Activated CD4-positive, alpha-beta T cell treated with anti-CD3 and anti-CD28 coated beads, Interleukin-2, amount 50 U/mL, for 4 hours (primary cell): ENCODE data around the gene CDK13.
"Not testable (repeated sequence)": the region's sequence is repeated elsewhere in the genome, so short reads cannot be mapped to it uniquely, and the experiment has no call there.

Experiments used
- DNase-seq, 2 experiments: peaks; one replicate each; pipeline ENCODE4 v3.0.0-alpha.2; 2020

The CDK13 gene

DNA sequence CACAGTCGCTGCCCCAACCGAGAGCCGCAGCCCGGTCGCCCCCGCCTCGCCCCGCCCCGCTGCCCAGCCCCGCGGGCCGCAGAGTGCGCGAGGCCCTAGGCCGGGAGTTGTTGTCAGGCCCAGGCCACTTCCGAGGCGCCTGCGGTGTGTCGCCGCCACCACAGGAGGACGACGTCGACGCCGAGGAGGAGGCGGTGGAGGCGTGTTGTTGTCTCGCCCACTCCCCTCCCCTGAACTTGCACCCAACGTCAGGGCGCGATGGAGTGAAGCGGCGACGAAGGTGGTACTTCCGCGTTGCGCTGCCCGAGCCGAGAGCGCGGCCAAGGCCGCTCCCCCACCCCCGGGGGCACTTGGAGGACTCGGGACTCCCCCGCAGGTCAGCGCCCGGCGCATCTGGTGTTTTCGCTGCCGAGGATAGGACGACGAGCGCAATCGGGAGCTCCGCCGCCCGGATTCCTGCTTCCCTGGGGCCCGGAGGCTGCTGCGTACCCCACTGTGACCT lies at the start of gene CDK13:
Gene CDK13, plus strand, starts transcription at position 286 of the 502 bp plus-strand sequence. CDS start 386 bp downstream, outside the sequence.
- peak; percentile 82 to 88 for DNase-seq

- no peak for DNase-seq
These were observed 46.0 kb upstream of the CDK13 start for GRCh38 chr7:39904077-39904486.

DNA sequence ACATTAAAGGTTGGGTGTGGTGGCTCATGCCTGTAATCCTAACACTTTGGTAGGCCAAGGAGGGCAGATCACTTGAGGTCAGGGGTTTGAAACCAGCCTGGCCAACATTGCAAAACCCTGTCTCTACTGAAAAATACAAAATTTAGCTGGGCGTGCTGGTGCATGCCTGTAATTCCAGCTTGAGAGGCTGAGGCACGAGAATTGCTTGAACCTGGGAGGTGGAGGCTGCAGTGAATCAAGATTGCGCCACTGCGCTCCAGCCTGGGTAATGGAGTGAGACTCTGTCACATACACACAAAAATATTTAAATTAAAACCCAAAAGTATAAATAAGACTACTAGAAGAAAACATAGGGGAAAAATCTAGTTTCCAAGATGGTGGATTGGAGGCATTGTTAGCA lies 41.9 kb upstream of the CDK13 start:
- DNase-seq = no peak

DNA sequence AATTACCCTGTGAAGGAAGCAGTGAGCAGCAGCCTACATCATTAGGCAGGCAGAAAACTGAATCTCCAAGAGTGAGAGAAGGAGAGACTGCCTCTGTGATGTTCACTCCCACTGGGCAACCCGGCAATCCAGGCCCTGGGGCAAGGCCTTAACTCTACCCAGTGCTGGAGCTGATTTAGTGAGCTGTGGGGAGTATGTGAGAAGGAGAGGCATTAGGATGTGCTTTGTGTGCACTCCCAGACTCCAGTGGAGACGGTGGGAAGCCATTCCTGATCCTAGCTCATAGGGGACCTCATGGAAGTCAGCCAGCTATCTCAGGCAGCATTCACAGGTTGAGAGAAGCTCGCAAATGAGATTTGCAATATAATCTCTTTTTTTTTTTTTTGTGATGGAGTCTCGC lies 41.1 kb upstream of the CDK13 start:
- DNase-seq = no peak

DNA sequence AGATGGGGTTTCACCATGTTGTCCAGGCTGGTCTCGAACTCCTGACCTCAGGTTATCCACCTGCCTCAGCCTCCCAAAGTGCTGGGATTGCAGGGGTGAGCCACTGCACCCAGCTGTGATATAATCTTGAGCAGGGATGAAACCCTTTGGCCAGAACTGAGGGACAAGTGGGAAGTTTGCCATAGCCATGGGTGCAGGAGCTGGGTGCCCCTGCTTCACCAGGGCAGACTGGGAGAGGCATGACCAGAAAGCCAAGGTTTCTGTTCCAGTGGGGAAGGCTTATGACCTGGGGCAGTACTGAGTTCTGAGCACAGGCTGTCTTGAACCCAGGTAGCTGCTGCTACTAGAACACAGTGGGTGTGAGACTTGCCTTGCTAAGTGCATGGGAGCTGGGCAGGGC lies 40.5 kb upstream of the CDK13 start:
- no peak for DNase-seq

- DNase-seq = no peak
These were observed 39.8 kb upstream of the CDK13 start for GRCh38 chr7:39910108-39910869.

DNA sequence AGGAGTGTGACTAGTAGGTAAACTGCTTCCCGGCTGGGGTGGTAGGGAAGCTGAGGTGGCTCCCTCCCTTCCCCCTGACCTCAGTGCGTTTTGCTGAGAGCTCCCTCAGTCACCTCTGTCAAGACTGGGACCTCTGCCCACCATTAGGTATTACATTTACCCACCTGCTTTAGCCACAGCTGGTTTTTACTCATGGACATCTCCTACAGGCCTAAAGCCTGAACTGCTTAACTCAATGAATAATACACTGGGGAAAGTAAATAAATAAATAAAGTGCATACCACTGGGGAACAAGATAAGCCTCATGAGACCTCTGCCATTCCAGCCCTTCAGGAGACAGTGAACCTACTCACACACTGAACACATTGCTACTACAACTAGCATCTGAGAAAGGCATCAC lies 38.9 kb upstream of the CDK13 start:
- no peak for DNase-seq

DNA sequence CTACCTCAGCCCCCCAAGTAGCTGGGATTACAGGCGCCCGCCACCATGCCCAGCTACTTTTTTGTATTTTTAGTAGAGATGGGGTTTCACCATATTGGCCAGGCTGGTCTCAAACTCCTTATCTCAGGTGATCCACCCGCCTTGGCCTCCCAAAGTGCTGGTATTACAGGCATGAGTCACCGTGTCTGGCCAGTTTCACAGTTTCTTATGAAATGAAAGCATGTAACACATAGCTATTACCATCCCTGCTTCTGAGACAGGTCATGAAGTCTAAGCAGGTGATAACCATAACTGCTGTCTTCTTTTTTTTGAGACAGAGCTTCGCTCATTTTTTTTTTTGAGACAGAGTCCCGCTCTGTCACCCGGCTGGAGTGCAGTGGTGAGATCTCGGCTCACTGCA lies 34.2 kb upstream of the CDK13 start:
- not testable (repeated sequence) for DNase-seq

- DNase-seq = no peak
These were observed 30.4 kb upstream of the CDK13 start for GRCh38 chr7:39919646-39920045.

- DNase-seq = no peak
These were observed 28.4 kb upstream of the CDK13 start for GRCh38 chr7:39921506-39922175.

DNA sequence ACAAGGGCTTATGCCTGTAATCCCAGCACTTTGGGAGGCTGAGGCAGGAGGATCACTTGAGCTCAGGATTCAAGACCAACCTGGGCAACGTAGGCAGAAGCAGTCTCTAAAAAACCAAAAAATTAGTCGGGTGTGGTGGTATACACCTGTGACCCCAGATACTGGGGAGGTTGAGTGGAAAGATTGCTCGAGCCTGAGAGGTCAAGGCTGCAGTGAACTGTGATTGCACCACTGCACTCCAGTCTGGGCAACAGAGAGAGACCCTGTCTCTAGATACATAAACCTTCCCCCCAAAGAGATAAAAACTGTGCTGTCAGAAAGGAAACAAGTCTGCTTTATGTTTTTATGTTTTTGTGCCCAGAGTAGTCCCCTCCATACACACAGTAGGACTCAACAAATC lies 27.5 kb upstream of the CDK13 start:
- DNase-seq = no peak

DNA sequence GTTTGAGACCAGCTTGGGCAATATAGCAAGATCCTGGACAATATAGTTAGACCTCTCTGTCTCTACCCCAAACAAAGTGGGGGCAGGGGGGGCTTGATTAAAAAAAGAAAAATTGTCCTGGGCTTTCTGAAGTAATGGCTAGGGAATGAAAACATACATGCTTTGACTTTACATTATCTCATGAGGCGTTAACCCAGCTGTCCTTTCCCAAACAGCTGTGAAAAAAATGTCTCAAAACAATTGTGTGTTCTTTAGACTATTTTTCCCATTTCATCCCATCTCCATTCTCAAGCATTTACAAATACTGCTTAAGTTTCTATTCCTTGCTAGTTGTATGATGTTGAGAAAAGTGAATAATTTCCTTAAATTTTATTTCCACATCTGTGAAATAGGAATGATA lies 27.0 kb upstream of the CDK13 start:
- no peak for DNase-seq

- DNase-seq = no peak
These were observed 25.9 kb upstream of the CDK13 start for GRCh38 chr7:39924122-39924521.

DNA sequence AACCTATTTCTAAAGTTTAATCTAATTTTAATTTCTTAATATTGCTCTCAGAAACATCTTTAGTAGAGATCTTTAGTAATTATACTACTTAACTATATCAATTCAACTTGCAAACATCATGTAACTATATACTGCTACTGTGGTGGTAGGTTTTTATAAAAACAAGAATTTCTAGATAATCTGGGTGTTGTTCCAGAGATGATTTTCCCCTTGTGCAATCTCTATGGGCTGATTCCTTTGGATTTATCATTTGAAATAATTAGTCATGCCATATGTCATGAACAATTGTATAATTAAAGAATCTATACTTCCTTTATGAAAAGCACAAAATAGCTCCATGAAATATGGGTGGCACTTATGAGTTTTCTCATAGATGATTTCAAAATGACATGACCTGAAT lies 23.9 kb upstream of the CDK13 start:
- DNase-seq = no peak

DNA sequence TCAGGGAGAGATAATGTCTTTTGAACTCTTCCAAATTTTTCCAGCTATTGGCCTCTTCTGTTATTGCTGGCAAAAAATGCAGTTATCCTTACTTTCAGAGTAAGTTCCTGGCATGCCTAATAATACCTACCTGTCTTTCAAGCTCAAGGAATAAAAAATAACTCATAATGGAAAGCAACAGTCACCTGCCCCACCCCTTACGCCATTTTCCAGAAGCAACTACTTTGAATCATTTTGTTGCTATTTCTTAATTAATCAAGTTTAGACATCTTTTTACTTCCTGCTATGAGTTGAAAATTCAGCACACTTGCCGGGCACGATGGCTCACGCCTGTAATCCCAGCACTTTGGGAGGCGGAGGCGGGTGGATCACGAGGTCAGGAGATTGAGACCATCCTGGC lies 23.0 kb upstream of the CDK13 start:
- DNase-seq = no peak

- no peak for DNase-seq
These were observed 15.9 kb upstream of the CDK13 start for GRCh38 chr7:39934132-39934531.

DNA sequence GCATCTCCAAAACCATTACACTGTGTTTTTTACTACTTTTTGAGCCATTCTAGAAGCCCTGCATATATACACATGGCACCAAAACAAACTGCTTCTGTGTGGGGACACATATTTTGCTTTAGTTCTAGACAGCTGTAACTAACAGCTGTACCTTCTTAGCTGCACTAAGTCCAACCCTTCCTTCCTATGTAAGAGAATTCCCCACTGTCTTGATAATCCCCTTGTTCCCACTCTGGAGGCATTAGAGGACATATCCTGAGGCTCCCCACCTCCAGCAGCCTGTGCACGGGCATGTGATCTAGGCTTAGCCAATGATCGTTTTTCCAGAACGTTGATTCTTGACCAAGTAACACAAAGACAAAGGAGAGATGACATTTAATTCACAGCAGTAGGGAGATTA lies 13.3 kb upstream of the CDK13 start:
- DNase-seq = no peak

DNA sequence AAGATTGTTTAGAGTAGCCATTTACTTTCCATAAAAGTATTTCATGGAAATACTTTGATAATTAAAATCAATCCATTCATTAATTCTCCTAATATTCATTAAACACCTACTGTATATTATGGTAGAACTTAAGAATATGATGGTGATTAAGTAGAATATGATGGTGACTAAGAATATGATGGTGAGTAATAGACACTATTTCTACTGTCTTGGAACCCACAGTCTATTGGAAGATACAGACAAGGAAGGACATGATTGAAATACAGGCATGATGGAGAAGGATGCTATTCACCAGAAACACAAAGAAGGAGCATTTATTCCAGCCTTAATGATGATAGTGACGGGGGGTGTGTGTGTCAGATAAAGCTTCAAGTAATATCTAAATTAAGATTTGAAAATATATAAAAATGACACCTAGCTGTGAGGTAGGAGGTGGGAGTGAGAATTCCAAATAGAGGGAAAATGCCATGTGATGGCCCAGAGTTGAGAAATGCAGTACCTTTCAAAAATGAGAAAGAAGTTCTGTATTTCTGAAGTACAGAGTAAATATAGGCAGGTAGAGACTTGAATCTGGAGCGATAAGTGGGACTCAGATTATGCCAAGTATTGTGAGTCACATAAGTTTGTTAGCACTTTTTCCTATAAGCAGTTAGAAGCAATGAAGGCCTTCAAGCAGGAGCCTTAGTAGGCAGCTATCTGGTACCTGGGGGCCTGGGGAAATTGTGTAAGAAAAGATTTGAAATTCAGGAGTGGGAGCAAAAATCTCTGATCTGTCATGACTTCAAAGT lies 12.5 kb upstream of the CDK13 start:
- no peak for DNase-seq

GRCh38 chr7:39942883-39943282 lies 7.2 kb upstream of the CDK13 start:
- no peak for DNase-seq

DNA sequence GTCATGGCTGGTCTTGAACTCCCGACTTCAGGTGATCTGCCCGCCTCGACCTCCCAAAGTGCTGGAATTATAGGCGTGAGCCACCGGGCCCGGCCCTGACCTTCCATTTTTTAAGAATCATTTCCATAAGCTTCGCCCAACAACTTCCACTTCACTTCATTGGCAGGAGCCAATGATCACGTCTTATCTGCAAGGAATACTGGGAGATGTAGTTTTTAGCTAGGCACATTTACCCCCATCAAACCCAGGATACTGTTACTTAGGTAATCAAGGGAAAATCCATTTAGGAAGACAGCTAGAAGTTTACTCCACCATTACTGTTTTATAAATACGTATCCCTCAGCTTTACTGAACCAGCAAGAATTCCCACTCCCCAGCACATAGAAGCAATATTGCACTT lies 3.4 kb upstream of the CDK13 start:
- no peak for DNase-seq

DNA sequence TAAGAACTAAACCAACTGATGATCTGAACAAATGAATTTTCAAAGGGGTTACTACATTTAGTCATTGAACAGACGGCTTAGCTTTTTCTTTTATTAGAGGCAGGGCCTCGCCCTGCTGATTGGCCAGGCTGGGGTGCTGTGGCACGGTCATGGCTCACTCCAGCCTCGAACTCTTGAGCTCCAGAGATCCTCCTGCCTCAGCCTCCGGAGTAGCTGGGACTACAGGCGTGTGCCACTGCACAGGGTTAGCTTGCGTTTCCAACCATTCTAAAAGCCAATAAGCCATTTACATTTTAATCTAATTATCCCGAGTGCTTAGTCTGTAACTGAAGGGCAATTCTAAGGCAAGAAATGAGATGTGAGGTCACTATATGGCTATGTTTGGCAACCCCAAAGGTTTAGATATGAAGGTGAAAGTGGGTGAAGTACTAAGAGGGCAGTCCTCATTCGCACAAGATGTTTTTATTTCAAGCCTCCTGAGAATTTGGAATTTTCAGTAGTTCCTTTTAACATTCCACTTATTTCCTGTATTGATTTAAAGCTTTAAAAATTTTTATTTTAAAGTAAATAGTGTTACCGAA lies 1.6 kb upstream of the CDK13 start:
- DNase-seq = no peak

GRCh38 chr7:39948956-39949928 lies 814 bp upstream of the CDK13 start:
- peak; percentile 97 to 98 for DNase-seq
